Mesothelial cell of epicardium (in vitro differentiated cells): ENCODE results near the gene SORBS1. TPM values are rescaled to one million over a fixed set of nuclear protein-coding genes. Genes with fewer than 3 reads are reported as not detected.
A peak's percentile ranks its signal among the peaks of the same experiment; 100 is the strongest.

Source experiments
- DNase-seq, 2 experiments: peaks; one replicate each; pipeline ENCODE4 v3.0.0; 2021; ENCODE audit warnings: low spot score in 2 of 2; ENCODE audit not compliant: unreplicated experiment in 2 of 2
- H3K27ac Mint-ChIP-seq: 2 replicates; pipeline ENCODE4 v1.8.0; 2021; ENCODE audit warnings: mixed read lengths
- H3K27me3 Mint-ChIP-seq: 2 replicates; pipeline ENCODE4 v1.8.0; 2021; ENCODE audit warnings: low read depth, mixed read lengths
- H3K36me3 Mint-ChIP-seq: 2 replicates; pipeline ENCODE4 v1.8.0; 2021; ENCODE audit warnings: mixed read lengths
- H3K4me1 Mint-ChIP-seq: 2 replicates; pipeline ENCODE4 v1.8.0; 2021; ENCODE audit warnings: mixed read lengths
- H3K4me3 Mint-ChIP-seq: 2 replicates; pipeline ENCODE4 v1.8.0; 2021; ENCODE audit warnings: mild to moderate bottlenecking, moderate library complexity, mixed read lengths
- H3K9me3 Mint-ChIP-seq: 2 replicates; pipeline ENCODE4 v1.8.0; 2021; ENCODE audit warnings: mixed read lengths
- CTCF ChIP-seq: fragments of 200-600 bp; sonication (generic); IDR thresholded peaks from one replicate; pipeline ENCODE4 v1.5.0; 2021; ENCODE audit warnings: antibody characterized with exemption; ENCODE audit not compliant: unreplicated experiment
- total RNA-seq: library from RNA; stranded (reverse); gene quantifications from 3 replicates; pipeline ENCODE4 v1.2.1, GENCODE V29; 2021

The SORBS1 gene
- total RNA-seq, 1 donor from 2014 or later = 24.9 TPM

GRCh38 chr10:95288303-95288702 lies 272.9 kb downstream of the SORBS1 start:
- Mint-ChIP-seq H3K4me1 (peaks cover 42% of the 10 kb centered on the region), H3K9me3 (no peaks in the 10 kb centered on the region), H3K36me3 (no peaks in the 10 kb centered on the region), H3K27me3 (peaks cover 15% of the 10 kb centered on the region), H3K4me3 (peak overlapping the region; percentile 53), H3K27ac (peak overlapping the region; percentile 87)
- no peak for TF ChIP-seq CTCF
- DNase-seq = no peak

GRCh38 chr10:95287281-95287680 lies 273.9 kb downstream of the SORBS1 start:
- Mint-ChIP-seq H3K27ac (no peak overlapping the region), H3K9me3 (no peaks in the 10 kb centered on the region), H3K4me1 (peaks cover 42% of the 10 kb centered on the region), H3K36me3 (no peaks in the 10 kb centered on the region), H3K4me3 (no peak overlapping the region), H3K27me3 (peaks cover 15% of the 10 kb centered on the region)
- TF ChIP-seq CTCF = no peak
- DNase-seq = no peak

GRCh38 chr10:95286707-95287106 lies 274.5 kb downstream of the SORBS1 start:
- no peaks in the 10 kb centered on the region for H3K36me3 Mint-ChIP-seq
- TF ChIP-seq CTCF = no peak
- H3K4me1 Mint-ChIP-seq = peaks cover 42% of the 10 kb centered on the region
- no peak overlapping the region for H3K27ac Mint-ChIP-seq
- no peak for DNase-seq
- H3K9me3 Mint-ChIP-seq = no peaks in the 10 kb centered on the region
- no peak overlapping the region for H3K4me3 Mint-ChIP-seq
- H3K27me3 Mint-ChIP-seq = peaks cover 13% of the 10 kb centered on the region

GRCh38 chr10:95285556-95285955 lies 275.6 kb downstream of the SORBS1 start:
- no peaks in the 10 kb centered on the region for H3K9me3 Mint-ChIP-seq
- H3K4me3 Mint-ChIP-seq = no peak overlapping the region
- peaks cover 8% of the 10 kb centered on the region for H3K27me3 Mint-ChIP-seq
- no peak overlapping the region for H3K27ac Mint-ChIP-seq
- peaks cover 37% of the 10 kb centered on the region for H3K4me1 Mint-ChIP-seq
- no peak for DNase-seq
- TF ChIP-seq CTCF = no peak
- H3K36me3 Mint-ChIP-seq = peaks cover 2% of the 10 kb centered on the region

GRCh38 chr10:95284807-95285206 lies 276.4 kb downstream of the SORBS1 start:
- no peak for TF ChIP-seq CTCF
- H3K4me1 Mint-ChIP-seq = peaks cover 33% of the 10 kb centered on the region
- no peak overlapping the region for H3K27ac Mint-ChIP-seq
- no peaks in the 10 kb centered on the region for H3K9me3 Mint-ChIP-seq
- peaks cover 5% of the 10 kb centered on the region for H3K27me3 Mint-ChIP-seq
- peaks cover 2% of the 10 kb centered on the region for H3K36me3 Mint-ChIP-seq
- no peak overlapping the region for H3K4me3 Mint-ChIP-seq
- no peak for DNase-seq

- DNase-seq = no peak
- Mint-ChIP-seq H3K4me3 (no peak overlapping the region), H3K9me3 (no peaks in the 10 kb centered on the region), H3K27ac (peak overlapping the region; percentile 64), H3K27me3 (no peaks in the 10 kb centered on the region), H3K4me1 (peaks cover 21% of the 10 kb centered on the region), H3K36me3 (peaks cover 2% of the 10 kb centered on the region)
- TF ChIP-seq CTCF = no peak
Observed at GRCh38 chr10:95282107-95282506, 279.1 kb downstream of the SORBS1 start.
